GM12878 (cell line): ENCODE results near the gene AFAP1. TPM values are rescaled to one million over a fixed set of nuclear protein-coding genes. Genes with fewer than 3 reads are reported as not detected.
A peak's percentile ranks its signal among the peaks of the same experiment; 100 is the strongest.

Experiments
- ASH2L ChIP-seq: fragments of 300-600, 200-600 bp; sonication (generic); IDR thresholded peaks from 2 replicates; pipeline ENCODE4 v1.6.1; 2017; ENCODE audit warnings: low read depth, mild to moderate bottlenecking, borderline replicate concordance
- BHLHE40 ChIP-seq, 2 experiments: fragments of 450-650 bp in 1 of 2; IDR thresholded peaks; 2 replicates each; pipeline ENCODE4 v1.6.1; 2011 to 2017; ENCODE audit warnings: low read depth in 2 of 2, borderline replicate concordance in 1 of 2, improper control_type of control experiment in 1 of 2, low read length in 1 of 2, mild to moderate bottlenecking in 1 of 2
- CEBPB ChIP-seq, 2 experiments: fragments of 150-350 bp in 1 of 2; IDR thresholded peaks; 2 replicates each; pipeline ENCODE4 v1.6.1; 2012 to 2014; ENCODE audit warnings: low read depth in 2 of 2, low read length in 2 of 2, borderline replicate concordance in 1 of 2, inconsistent platforms in 1 of 2
- CREM ChIP-seq: IDR thresholded peaks from 2 replicates; pipeline ENCODE4 v1.6.1; 2014; ENCODE audit warnings: antibody characterized with exemption, low read depth
- EP300 ChIP-seq, 2 experiments: fragments of 150-350 bp in 1 of 2; IDR thresholded peaks; 2 replicates each; pipeline ENCODE4 v1.6.1; 2011 to 2012; ENCODE audit warnings: low read depth in 2 of 2, low read length in 2 of 2, borderline replicate concordance in 1 of 2, improper control_type of control experiment in 1 of 2, inconsistent platforms in 1 of 2; ENCODE audit not compliant: control insufficient read depth in 1 of 2
- GABPA ChIP-seq: IDR thresholded peaks from 2 replicates; pipeline ENCODE4 v1.6.1; 2014; ENCODE audit warnings: antibody characterized with exemption, low read depth, mild to moderate bottlenecking, inconsistent platforms
- HDAC6 ChIP-seq: fragments of 200-600 bp; sonication (generic); IDR thresholded peaks from one replicate; pipeline ENCODE4 v1.8.0; 2017; ENCODE audit warnings: antibody characterized with exemption; ENCODE audit not compliant: unreplicated experiment
- RAD51 ChIP-seq: fragments of 450-650 bp; IDR thresholded peaks from 2 replicates; pipeline ENCODE4 v1.6.1; 2016; ENCODE audit warnings: moderate library complexity, mild to moderate bottlenecking, inconsistent platforms
- RCOR1 ChIP-seq: conservative IDR thresholded peaks from 2 replicates; pipeline ENCODE4 v1.6.1; 2012; ENCODE audit warnings: low read depth, low read length, improper control_type of control experiment
- TCF3 ChIP-seq: IDR thresholded peaks from 2 replicates; pipeline ENCODE4 v1.6.1; 2012; ENCODE audit warnings: low read depth, mild to moderate bottlenecking, low read length, borderline replicate concordance; ENCODE audit not compliant: insufficient read depth
- ZNF622 ChIP-seq: fragments of 450-650 bp; IDR thresholded peaks from 2 replicates; pipeline ENCODE4 v1.6.1; 2017; ENCODE audit warnings: mild to moderate bottlenecking, inconsistent platforms
- polyA plus RNA-seq, 11 experiments: library from polyadenylated mRNA; depleted of rRNA in 4 of 11; unstranded in 6 of 11; stranded (reverse) in 5 of 11; fragments of >200 nt; fragmentation: Nextera tagmentation in 4 of 11; fragmentation: Illumina TruSeq in 1 of 11; extraction: Ambion mirVana in 4 of 11; extraction: Trizol in 1 of 11; gene quantifications; 1 replicate in 1 of 11; 2 replicates in 10 of 11; pipeline versions ENCODE4 v1.2.1 to v1.2.3, GENCODE V29; 2011 to 2016; ENCODE audit warnings: inconsistent platforms in 2 of 11, missing spikeins in 2 of 11, low read depth in 1 of 11
- total RNA-seq, 4 experiments: library from RNA; depleted of rRNA in 3 of 4; stranded (reverse); fragments of >200 nt in 3 of 4; fragmentation: Illumina TruSeq in 1 of 4; extraction: Trizol in 1 of 4; gene quantifications; 2 replicates each; pipeline versions ENCODE4 v1.2.1 to v1.2.3, GENCODE V29; 2013 to 2021
- TF ChIP-seq, protein P1 (sequence below): fragments of 450-650 bp; formaldehyde crosslinking; IDR thresholded peaks from 2 replicates; pipeline ENCODE4 v1.4.0; 2022; ENCODE audit warnings: mild to moderate bottlenecking, moderate library complexity
- TF ChIP-seq, protein P2 (sequence below): IDR thresholded peaks from 2 replicates; pipeline ENCODE4 v1.6.1; 2011; ENCODE audit warnings: borderline replicate concordance, low read depth, mild to moderate bottlenecking, moderate library complexity, mixed read lengths, low read length; ENCODE audit not compliant: insufficient read depth; ENCODE audit errors: extremely low read length
- TF ChIP-seq, protein P3 (sequence below): IDR thresholded peaks from 2 replicates; pipeline ENCODE4 v1.6.1; 2011; ENCODE audit warnings: low read depth, mild to moderate bottlenecking, low read length, moderate library complexity, borderline replicate concordance; ENCODE audit errors: extremely low read depth
- TF ChIP-seq, protein P4 (sequence below), 3 experiments: IDR thresholded peaks in 2 of 3; conservative IDR thresholded peaks in 1 of 3; 2 replicates each; pipeline ENCODE4 v1.5.1; 2011; ENCODE audit warnings: low read depth in 3 of 3, low read length in 3 of 3, mild to moderate bottlenecking in 3 of 3, control low read depth in 2 of 3, moderate library complexity in 2 of 3, inconsistent platforms in 1 of 3, mixed read lengths in 1 of 3; ENCODE audit not compliant: control insufficient read depth in 2 of 3, insufficient read depth in 1 of 3; ENCODE audit errors: extremely low read depth in 1 of 3
- TF ChIP-seq, protein P5 (sequence below): fragments of 150-350 bp; IDR thresholded peaks from 2 replicates; pipeline ENCODE4 v1.6.1; 2016; ENCODE audit warnings: low read depth, low read length

AFAP1 gene
- total and polyA plus RNA-seq, 10 of the 15 experiments (the other 5 are each of a cell fraction or from before 2014, with no cell fraction given) = 0.02 to 0.23 (median 0.09) TPM; not detected in 1

DNA sequence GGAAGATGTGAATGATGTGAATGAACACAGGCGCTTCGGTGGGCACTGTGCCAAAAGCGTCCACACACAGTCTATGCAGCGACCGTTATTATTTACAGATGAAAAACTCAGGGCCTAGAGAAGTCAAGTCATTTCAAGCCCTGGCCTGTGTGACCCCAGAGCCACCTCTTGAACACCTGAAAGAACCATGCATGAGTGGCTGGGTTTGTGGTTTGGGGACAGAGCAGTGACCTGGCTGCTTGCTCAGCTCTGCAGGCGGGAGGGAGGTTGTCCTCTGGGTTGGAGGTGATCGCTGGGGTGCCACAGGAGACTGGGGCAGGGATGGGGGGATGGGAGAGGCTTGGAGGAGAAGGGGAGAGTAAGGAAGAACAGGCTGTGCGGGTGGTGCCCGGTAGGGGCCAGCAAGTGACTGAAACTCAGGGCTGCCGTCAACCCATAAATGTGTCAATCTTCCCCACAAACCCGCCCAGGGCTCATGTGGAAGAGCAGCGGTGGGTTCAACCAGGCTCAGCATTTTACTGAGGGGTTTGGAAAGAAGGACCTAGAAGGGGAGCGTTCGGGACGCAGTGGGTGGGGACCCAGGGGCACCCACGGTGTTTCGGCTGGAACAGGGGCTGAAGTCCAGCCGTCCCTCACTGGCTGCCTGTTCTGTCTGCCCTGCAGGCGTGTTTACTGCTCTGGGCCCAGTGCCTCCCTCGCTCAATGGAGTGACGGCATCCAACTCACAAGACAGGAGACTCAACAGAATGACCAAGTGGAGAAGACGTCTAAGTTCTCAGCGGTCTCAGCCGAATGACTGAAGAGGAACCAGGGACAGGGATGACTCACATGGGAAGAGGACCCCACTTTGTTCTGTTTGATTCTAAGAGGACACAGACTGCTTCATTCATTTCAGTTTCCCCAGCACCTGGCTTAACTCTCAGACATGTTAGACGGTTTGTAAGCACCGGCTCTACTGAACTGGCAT lies 167.8 kb downstream of the AFAP1 start (continued):
- TF ChIP-seq, protein P1, sequence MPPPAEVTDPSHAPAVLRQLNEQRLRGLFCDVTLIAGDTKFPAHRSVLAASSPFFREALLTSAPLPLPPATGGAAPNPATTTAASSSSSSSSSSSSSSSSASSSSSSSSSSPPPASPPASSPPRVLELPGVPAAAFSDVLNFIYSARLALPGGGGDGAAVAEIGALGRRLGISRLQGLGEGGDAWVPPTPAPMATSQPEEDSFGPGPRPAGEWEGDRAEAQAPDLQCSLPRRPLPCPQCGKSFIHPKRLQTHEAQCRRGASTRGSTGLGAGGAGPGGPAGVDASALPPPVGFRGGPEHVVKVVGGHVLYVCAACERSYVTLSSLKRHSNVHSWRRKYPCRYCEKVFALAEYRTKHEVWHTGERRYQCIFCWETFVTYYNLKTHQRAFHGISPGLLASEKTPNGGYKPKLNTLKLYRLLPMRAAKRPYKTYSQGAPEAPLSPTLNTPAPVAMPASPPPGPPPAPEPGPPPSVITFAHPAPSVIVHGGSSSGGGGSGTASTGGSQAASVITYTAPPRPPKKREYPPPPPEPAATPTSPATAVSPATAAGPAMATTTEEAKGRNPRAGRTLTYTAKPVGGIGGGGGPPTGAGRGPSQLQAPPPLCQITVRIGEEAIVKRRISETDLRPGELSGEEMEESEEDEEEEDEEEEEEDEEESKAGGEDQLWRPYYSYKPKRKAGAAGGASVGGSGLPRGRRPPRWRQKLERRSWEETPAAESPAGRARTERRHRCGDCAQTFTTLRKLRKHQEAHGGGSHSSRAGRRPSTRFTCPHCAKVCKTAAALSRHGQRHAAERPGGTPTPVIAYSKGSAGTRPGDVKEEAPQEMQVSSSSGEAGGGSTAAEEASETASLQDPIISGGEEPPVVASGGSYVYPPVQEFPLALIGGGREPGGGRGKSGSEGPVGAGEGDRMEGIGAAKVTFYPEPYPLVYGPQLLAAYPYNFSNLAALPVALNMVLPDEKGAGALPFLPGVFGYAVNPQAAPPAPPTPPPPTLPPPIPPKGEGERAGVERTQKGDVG = no peak
- TF ChIP-seq, protein P2, sequence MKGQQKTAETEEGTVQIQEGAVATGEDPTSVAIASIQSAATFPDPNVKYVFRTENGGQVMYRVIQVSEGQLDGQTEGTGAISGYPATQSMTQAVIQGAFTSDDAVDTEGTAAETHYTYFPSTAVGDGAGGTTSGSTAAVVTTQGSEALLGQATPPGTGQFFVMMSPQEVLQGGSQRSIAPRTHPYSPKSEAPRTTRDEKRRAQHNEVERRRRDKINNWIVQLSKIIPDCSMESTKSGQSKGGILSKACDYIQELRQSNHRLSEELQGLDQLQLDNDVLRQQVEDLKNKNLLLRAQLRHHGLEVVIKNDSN = no peak
- TF ChIP-seq, protein P3, sequence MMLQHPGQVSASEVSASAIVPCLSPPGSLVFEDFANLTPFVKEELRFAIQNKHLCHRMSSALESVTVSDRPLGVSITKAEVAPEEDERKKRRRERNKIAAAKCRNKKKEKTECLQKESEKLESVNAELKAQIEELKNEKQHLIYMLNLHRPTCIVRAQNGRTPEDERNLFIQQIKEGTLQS = no peak
- TF ChIP-seq CREM (peak; percentile 74), RCOR1 (no peak), EP300 (IDR thresholded peaks at IDR 0.05; ENCODE audit: borderline replicate concordance in 1 of 2, control insufficient read depth in 1 of 2, low read depth in 2 of 2, low read length in 2 of 2) (no peak), HDAC6 (no peak), BHLHE40 (IDR thresholded peaks at IDR 0.05; ENCODE audit: borderline replicate concordance in 1 of 2, low read depth in 2 of 2, low read length in 1 of 2) (0 out of 4 replicates have a peak, but pooled peaks of 1 of the 2 experiments have one; percentile 24), TCF3 (peak; percentile 77; the same call in 1 of the 2 replicates), ZNF622 (no peak), ASH2L (no peak), RAD51 (no peak), GABPA (peak; percentile 54; the same call in 1 of the 2 replicates), CEBPB (IDR thresholded peaks at IDR 0.05; ENCODE audit: borderline replicate concordance in 1 of 2, low read depth in 2 of 2, low read length in 2 of 2) (peak in 1 of 2 experiments; percentile 77; a peak in 2 of 4 replicates)
- TF ChIP-seq, protein P4, sequence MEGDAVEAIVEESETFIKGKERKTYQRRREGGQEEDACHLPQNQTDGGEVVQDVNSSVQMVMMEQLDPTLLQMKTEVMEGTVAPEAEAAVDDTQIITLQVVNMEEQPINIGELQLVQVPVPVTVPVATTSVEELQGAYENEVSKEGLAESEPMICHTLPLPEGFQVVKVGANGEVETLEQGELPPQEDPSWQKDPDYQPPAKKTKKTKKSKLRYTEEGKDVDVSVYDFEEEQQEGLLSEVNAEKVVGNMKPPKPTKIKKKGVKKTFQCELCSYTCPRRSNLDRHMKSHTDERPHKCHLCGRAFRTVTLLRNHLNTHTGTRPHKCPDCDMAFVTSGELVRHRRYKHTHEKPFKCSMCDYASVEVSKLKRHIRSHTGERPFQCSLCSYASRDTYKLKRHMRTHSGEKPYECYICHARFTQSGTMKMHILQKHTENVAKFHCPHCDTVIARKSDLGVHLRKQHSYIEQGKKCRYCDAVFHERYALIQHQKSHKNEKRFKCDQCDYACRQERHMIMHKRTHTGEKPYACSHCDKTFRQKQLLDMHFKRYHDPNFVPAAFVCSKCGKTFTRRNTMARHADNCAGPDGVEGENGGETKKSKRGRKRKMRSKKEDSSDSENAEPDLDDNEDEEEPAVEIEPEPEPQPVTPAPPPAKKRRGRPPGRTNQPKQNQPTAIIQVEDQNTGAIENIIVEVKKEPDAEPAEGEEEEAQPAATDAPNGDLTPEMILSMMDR (IDR thresholded peaks at IDR 0.05 in 2 of 3, conservative IDR thresholded peaks at IDR 0.05 in 1 of 3; ENCODE audit: control insufficient read depth in 2 of 3, extremely low read depth in 1 of 3, insufficient read depth in 1 of 3, low read depth in 3 of 3, low read length in 3 of 3) = no peak
- TF ChIP-seq, protein P5, sequence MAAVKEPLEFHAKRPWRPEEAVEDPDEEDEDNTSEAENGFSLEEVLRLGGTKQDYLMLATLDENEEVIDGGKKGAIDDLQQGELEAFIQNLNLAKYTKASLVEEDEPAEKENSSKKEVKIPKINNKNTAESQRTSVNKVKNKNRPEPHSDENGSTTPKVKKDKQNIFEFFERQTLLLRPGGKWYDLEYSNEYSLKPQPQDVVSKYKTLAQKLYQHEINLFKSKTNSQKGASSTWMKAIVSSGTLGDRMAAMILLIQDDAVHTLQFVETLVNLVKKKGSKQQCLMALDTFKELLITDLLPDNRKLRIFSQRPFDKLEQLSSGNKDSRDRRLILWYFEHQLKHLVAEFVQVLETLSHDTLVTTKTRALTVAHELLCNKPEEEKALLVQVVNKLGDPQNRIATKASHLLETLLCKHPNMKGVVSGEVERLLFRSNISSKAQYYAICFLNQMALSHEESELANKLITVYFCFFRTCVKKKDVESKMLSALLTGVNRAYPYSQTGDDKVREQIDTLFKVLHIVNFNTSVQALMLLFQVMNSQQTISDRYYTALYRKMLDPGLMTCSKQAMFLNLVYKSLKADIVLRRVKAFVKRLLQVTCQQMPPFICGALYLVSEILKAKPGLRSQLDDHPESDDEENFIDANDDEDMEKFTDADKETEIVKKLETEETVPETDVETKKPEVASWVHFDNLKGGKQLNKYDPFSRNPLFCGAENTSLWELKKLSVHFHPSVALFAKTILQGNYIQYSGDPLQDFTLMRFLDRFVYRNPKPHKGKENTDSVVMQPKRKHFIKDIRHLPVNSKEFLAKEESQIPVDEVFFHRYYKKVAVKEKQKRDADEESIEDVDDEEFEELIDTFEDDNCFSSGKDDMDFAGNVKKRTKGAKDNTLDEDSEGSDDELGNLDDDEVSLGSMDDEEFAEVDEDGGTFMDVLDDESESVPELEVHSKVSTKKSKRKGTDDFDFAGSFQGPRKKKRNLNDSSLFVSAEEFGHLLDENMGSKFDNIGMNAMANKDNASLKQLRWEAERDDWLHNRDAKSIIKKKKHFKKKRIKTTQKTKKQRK = no peak
